Right lobe of liver (tissue), 6 donors: ENCODE results near the gene ZNF804A. TPM values are rescaled to one million over a fixed set of nuclear protein-coding genes. Genes with fewer than 3 reads are reported as not detected.

Experiments used
- ATAC-seq, 4 donors: fragments of 200-7000 bp; cut with Tn5 transposase; one replicate each; pipeline ENCODE4 v1.9.1; 2020; ENCODE audit warnings: mild to moderate bottlenecking in 4 of 4, moderate library complexity in 4 of 4
- DNase-seq, 3 donors: peaks; one replicate each; pipeline ENCODE4 v3.0.0-alpha.2; 2020
- H3K27ac ChIP-seq, 3 donors: fragments of 200-600 bp; one replicate each; pipeline ENCODE4 v1.8.0; 2022
- H3K27me3 ChIP-seq, 2 donors: fragments of 200-600 bp; one replicate each; pipeline ENCODE4 v1.8.0; 2022
- H3K36me3 ChIP-seq, 4 donors: fragments of 200-600 bp; sonication (generic) in 1 of 4; one replicate each; pipeline versions ENCODE4 v1.5.1 to v1.8.0; 2017 to 2022; ENCODE audit warnings: control low read depth in 1 of 4
- H3K4me1 ChIP-seq, 4 donors: fragments of 200-600 bp; sonication (generic) in 1 of 4; one replicate each; pipeline versions ENCODE4 v1.5.1 to v1.8.0; 2017 to 2022; ENCODE audit warnings: control low read depth in 1 of 4
- H3K4me3 ChIP-seq, 3 donors: fragments of 200-600 bp; one replicate each; pipeline ENCODE4 v1.8.0; 2022
- H3K9me3 ChIP-seq, 4 donors: fragments of 200-600 bp; sonication (generic) in 1 of 4; one replicate each; pipeline versions ENCODE4 v1.5.1 to v1.8.0; 2017 to 2022; ENCODE audit warnings: control low read depth in 1 of 4
- CTCF ChIP-seq, 4 donors: fragments of 200-600 bp in 3 of 4; fragments of 450-650 bp in 1 of 4; IDR thresholded peaks; one replicate each; pipeline versions ENCODE4 v1.5.1 to v1.8.0; 2016 to 2022; ENCODE audit warnings: antibody characterized with exemption in 4 of 4, mild to moderate bottlenecking in 2 of 4
- POLR2A ChIP-seq: fragments of 450-650 bp; IDR thresholded peaks from one replicate; pipeline ENCODE4 v1.6.1; 2017; ENCODE audit warnings: antibody characterized with exemption, mild to moderate bottlenecking
- WGBS: methylation state at CpG from one replicate; pipeline ENCODE4 v1.1.6; 2018; ENCODE audit warnings: low coverage, low lambda C conversion rate; ENCODE audit not compliant: insufficient coverage; ENCODE audit errors: missing lambda C conversion rate; 5-methylcytosine and 5-hydroxymethylcytosine counted together
- intact Hi-C, 2 donors: fragments of 100-400 bp; cut with DNase I; formaldehyde crosslinking; loops; one replicate each; pipeline versions ENCODE4 v1.11.2 to v1.14.1; 2022
- total RNA-seq, 6 experiments: library from RNA; depleted of rRNA in 2 of 6; stranded (reverse); fragments of >200 nt in 2 of 6; fragmentation: NEBNext Ultra II Directional in 3 of 6; extraction: Animal tissue kit (Norgen Biotek cat#: 25700) in 3 of 6; gene quantifications; one replicate each; pipeline versions ENCODE4 v1.1.0 to v1.2.4, GENCODE V29; 2016 to 2023
- donor health status: DM: no; HTN: yes; CAD: no.
- donor health status: DM: no; HTN: no; CAD: no.
- donor health status: DM: no; HTN: no; CAD: no.
- donor health status: DM: no; HTN: yes; CAD: no.
- donor health status: DM: no; HTN: yes; CAD: no.

The ZNF804A gene
- total RNA-seq, 6 experiments from 2014 or later = 0.06 to 0.30 (median 0.20) TPM; not detected in 3

DNA sequence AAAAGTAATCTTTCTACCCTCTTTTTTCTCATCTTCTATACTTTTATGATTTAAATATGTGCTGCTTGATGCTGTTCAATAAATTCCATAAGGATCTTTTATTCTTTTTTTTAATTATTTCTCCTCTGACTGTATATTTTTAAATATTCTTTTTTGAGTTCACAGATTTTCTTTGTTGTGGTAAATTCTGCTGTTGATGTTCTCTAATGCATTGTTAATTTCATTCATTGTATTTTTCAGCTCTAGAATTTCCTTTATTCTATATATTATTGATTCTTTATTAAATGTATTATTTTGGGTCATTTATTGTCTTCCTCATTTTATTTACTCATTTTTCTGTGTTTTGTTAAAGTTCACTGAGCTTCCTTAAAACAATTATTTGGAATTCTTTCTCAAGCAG, 260.9 kb downstream of the ZNF804A start:
- H3K4me1 ChIP-seq = no peaks in the 10 kb centered on the region
- TF ChIP-seq CTCF (IDR thresholded peaks at IDR 0.05) = no peak
- TF ChIP-seq POLR2A = no peak

DNA sequence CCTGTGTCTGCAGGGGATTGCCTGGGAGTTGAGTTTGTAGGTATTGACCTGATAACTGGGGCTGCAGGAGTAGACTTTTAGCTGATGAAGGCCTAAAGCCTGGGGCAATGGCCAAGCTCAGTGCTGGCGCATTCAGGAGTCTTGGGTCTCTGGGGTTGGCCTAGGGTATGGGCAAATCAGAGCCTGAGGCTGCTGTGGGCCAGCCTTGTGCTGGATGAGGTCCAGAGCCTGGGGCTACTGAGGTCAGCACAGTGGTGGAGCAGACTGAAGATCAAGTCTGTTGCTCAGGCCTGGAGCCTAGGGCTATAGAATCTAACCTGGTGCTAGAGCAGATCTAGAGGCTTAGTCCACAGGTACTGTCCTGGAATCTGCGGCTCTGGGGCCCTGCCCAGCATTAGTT, 262.4 kb downstream of the ZNF804A start:
- peak in 1 of 4 donors; percentile 17 for ATAC-seq

More for the DNA sequence above, 260.9 kb downstream of the ZNF804A start:
- no peak for ATAC-seq
- Histone ChIP-seq H3K4me3 (no peak overlapping the region), H3K27me3 (no peaks in the 10 kb centered on the region), H3K9me3 (peaks cover 0 to 4% (median 0%) of the 10 kb centered on the region in 4 donors), H3K36me3 (no peaks in the 10 kb centered on the region), H3K27ac (no peak overlapping the region)
- DNase-seq = no peak
- intact Hi-C loops = no loop called here

DNA sequence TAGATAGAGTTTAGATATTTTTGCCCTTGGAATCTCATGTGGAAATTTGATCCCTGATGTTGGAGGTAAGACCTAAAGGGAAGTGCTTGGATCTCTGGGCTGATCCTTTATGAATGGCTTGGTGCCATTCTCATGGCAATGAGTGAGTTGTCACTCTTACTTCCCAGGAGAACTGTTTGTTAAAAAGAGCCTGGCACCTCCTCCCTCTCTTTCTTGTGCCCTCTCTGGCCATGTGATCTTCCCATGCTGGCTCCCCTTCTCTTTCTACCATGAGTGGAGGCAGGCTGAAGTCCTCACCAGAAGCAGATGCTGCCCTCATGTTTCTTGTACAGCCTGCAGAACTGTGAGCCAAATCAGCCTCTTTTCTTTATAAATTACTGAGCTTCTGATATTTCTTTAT, 276.9 kb downstream of the ZNF804A start:
- intact Hi-C loops = no loop called here
- TF ChIP-seq POLR2A = no peak
- TF ChIP-seq CTCF (IDR thresholded peaks at IDR 0.05) = no peak
- Histone ChIP-seq H3K9me3 (no peaks in the 10 kb centered on the region), H3K4me3 (no peak overlapping the region), H3K27ac (no peak overlapping the region), H3K4me1 (no peaks in the 10 kb centered on the region), H3K27me3 (no peaks in the 10 kb centered on the region), H3K36me3 (no peaks in the 10 kb centered on the region)
- no peak for DNase-seq
- ATAC-seq = no peak

More for the DNA sequence above, 262.4 kb downstream of the ZNF804A start:
- Histone ChIP-seq H3K27ac (no peak overlapping the region), H3K9me3 (peaks cover 0 to 4% (median 0%) of the 10 kb centered on the region in 4 donors), H3K4me1 (no peaks in the 10 kb centered on the region), H3K36me3 (no peaks in the 10 kb centered on the region), H3K4me3 (no peak overlapping the region), H3K27me3 (no peaks in the 10 kb centered on the region)
- intact Hi-C loops = no loop called here
- TF ChIP-seq CTCF (IDR thresholded peaks at IDR 0.05) (no peak), POLR2A (no peak)
- peak in 1 of 3 donors; percentile 27 for DNase-seq
- WGBS = 50% methylated on average over 1 of the region's 2 CpGs

GRCh38 chr2:184875911-184876310, 277.6 kb downstream of the ZNF804A start:
- Histone ChIP-seq H3K4me3 (no peak overlapping the region), H3K9me3 (no peaks in the 10 kb centered on the region), H3K36me3 (no peaks in the 10 kb centered on the region), H3K4me1 (no peaks in the 10 kb centered on the region), H3K27me3 (no peaks in the 10 kb centered on the region), H3K27ac (no peak overlapping the region)
- intact Hi-C loops = no loop called here
- no peak for DNase-seq
- TF ChIP-seq CTCF (IDR thresholded peaks at IDR 0.05) = no peak
- no peak for TF ChIP-seq POLR2A
- ATAC-seq = no peak

GRCh38 chr2:184877909-184878308, 279.6 kb downstream of the ZNF804A start:
- no peak for DNase-seq
- ATAC-seq = peak in 2 of 4 donors; percentile 41 to 58
- no peak overlapping the region for H3K27ac ChIP-seq
- intact Hi-C loops = no loop called here
- H3K27me3 ChIP-seq = no peaks in the 10 kb centered on the region
- no peaks in the 10 kb centered on the region for H3K4me1 ChIP-seq
- no peak overlapping the region for H3K4me3 ChIP-seq
- H3K36me3 ChIP-seq = no peaks in the 10 kb centered on the region
- TF ChIP-seq CTCF (IDR thresholded peaks at IDR 0.05) (no peak), POLR2A (no peak)
- WGBS = 72% methylated on average over 2 of the region's 2 CpGs
- no peaks in the 10 kb centered on the region for H3K9me3 ChIP-seq
